HG02571 (cell line): ENCODE results near the gene MGAT2.
A peak's percentile ranks its signal among the peaks of the same experiment; 100 is the strongest.
"Not testable (repeated sequence)": the region's sequence is repeated elsewhere in the genome, so short reads cannot be mapped to it uniquely, and the experiment has no call there.

Experiments used
- ATAC-seq: cut with Tn5 transposase; IDR thresholded peaks from one replicate; pipeline ENCODE4 v1.9.1; 2021; ENCODE audit warnings: mild to moderate bottlenecking, moderate library complexity; ENCODE audit not compliant: unreplicated experiment

The MGAT2 gene

DNA sequence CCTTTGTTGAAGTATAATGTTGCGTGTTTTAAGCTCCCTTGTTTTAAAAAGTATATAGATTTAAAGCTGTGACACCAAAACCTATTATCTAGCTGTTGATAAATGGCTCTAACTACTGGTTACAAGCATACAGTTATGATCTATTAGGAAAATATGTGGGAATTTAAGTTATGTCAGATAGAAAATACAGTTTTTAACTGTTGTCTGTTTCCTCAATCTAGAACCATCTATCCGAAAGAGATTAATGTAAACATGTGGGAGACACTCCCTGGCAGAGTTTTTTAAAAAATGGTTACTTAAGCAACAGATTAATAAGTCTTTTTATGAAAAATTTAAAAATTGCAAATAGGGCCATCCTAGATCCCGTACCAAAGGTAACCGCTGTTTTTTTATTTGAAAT is 8.3 kb upstream of the MGAT2 start:
- ATAC-seq = no peak

DNA sequence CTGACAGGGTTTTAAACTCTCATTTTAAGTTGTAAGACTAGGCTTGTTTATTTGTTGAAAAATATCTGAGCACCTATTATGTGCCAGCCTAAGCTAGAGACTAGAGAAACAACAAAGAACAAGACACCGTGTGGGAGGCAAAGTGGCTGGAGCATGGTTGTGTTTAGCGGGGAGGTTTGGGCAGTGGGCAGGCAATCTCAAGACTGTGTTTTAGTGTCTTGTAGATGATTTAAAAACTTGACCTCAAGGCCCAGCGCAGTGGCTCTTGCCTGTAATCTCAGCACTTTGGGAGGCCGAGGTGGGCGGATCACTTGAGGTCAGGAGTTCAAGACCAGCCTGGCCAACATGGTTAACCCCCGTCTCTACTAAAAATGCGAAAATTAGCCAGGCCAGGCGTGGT is 7.9 kb upstream of the MGAT2 start:
- no peak for ATAC-seq

DNA sequence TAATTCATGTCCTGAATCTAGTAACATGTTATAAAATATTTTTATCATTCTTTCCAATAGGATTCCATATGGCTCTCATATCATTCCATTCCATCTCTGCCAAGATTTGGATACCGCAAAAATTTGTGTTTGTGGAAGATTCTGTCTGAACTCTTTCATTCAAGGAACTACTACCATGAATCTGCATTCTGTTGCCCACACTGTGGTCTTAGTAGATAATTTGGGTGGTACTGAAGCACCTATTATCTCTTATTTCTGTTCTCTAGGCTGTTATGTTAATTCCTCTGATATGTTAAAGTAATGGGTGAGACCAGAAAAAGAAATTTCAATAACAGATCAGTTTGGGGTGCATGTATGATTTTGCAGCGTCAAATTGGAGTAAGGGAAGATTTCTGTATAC is 6.4 kb upstream of the MGAT2 start:
- no peak for ATAC-seq

DNA sequence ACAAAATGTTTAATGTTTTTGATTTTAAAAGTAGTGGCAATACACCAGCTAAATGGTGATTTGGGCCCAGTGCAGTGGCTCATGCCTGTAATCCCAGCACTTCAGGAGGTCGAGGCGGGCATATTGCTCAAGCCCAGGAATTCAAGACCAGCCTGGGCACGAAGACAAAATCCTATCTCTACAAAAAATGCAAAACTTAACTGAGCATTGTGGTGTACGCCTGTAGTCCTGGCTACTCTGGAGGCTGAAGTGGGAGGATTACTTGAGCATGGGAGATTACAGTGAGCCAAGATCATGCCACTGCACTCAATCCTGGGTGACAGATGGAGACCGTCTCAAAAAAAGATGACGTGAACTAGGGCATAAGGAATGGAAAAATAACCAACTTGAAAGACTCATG is 4.8 kb upstream of the MGAT2 start:
- ATAC-seq = no peak

DNA sequence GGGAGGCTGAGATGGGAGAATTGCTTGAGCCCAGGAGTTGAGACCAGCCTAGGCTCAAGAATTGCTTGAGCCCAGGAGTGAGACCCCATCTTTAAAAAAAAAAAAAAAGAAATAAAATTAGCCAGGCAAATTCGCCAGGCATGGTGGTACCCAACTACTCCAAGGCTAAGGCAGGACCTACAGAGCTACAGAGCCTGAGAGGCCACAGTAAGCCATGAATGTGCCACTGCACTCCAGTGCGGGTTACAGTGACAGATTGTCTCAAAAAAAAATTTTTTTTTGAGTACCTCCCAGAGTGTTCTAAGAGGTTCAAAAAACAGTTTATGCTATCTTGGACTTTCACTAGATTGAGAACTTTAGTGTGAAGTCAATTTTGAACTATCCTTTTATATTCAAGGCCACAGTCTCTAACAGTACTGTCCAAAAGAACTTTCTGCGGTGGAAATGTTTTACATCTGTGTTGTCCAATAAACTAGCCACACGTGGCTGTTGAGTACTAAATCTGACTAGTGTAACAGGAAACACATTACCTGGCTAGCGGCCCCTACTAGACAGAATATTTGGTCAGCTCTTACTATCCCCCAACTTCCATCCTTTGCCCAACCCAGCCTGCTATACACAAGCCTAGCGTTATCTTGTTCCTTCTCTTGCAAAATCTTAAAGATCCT is 2.6 kb upstream of the MGAT2 start:
- no peak for ATAC-seq

DNA sequence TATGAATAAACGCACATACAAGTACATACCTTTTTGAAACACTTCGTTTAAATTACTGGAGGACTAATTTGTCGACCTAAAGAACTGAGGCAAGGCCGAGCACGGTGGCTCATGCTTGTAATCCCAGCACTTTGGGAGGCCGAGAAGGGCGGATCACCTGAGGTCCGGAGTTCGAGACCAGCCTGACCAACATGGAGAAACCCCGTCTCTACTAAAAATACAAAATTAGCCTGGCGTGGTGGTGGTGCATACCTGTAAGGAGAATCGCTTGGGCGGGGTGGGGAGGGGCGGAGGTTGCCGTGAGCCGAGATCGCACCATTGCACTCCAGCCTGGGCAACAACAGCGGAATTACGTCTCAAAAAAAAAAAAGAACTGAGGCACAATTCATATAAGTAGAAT is 1.3 kb upstream of the MGAT2 start:
- ATAC-seq = not testable (repeated sequence)

DNA sequence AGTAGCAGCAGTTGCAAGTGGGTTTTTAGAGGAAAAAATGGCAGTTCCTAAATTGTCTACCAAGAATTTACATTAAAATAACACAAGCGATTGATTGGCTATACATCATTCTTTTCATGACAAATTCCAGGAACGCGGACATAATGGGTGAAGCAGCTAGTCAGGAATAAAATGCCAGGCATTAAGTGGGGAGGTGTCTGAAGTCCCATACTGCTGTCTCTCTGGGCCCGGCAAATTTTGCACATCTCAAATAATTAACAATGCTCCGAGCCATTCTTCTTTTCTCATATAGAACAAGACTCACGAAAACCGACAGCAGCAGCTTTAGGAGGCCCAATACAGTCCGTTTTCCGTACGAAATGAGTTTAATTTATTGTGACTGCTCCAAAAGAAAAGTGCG is 869 bp upstream of the MGAT2 start:
- ATAC-seq = no peak

DNA sequence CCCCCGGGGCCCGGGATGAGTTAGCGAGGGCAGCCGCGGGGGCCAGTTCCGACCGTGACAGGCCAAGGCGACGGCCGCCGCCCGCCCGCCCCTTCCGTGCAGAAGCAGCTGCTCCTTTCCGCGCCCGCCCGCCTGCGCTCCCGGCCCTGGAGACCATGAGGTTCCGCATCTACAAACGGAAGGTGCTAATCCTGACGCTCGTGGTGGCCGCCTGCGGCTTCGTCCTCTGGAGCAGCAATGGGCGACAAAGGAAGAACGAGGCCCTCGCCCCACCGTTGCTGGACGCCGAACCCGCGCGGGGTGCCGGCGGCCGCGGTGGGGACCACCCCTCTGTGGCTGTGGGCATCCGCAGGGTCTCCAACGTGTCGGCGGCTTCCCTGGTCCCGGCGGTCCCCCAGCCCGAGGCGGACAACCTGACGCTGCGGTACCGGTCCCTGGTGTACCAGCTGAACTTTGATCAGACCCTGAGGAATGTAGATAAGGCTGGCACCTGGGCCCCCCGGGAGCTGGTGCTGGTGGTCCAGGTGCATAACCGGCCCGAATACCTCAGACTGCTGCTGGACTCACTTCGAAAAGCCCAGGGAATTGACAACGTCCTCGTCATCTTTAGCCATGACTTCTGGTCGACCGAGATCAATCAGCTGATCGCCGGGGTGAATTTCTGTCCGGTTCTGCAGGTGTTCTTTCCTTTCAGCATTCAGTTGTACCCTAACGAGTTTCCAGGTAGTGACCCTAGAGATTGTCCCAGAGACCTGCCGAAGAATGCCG is 699 bp downstream of the MGAT2 start:
- ATAC-seq = peak; percentile 28

DNA sequence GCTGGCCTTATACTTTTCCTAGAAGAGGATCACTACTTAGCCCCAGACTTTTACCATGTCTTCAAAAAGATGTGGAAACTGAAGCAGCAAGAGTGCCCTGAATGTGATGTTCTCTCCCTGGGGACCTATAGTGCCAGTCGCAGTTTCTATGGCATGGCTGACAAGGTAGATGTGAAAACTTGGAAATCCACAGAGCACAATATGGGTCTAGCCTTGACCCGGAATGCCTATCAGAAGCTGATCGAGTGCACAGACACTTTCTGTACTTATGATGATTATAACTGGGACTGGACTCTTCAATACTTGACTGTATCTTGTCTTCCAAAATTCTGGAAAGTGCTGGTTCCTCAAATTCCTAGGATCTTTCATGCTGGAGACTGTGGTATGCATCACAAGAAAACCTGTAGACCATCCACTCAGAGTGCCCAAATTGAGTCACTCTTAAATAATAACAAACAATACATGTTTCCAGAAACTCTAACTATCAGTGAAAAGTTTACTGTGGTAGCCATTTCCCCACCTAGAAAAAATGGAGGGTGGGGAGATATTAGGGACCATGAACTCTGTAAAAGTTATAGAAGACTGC is 1.5 kb downstream of the MGAT2 start:
- no peak for ATAC-seq

DNA sequence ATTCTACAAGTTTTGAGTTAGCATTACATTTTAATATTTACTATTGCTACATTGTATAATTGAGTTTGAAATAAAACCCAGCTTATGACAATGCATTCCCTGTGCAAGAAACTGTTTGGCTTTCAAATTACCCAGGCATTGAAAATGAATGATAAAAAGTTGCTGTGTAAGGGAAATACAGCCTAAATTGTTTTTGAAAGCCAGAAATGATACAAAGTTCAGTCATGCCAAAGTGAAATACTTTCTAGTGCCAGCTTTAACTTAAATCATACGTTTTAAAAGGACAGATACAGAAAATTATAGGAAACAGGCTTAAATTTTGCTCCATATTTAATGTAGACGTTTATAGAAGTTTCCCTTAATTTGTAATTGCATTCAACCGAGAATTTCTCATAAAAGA is 2.8 kb downstream of the MGAT2 start:
- no peak for ATAC-seq

DNA sequence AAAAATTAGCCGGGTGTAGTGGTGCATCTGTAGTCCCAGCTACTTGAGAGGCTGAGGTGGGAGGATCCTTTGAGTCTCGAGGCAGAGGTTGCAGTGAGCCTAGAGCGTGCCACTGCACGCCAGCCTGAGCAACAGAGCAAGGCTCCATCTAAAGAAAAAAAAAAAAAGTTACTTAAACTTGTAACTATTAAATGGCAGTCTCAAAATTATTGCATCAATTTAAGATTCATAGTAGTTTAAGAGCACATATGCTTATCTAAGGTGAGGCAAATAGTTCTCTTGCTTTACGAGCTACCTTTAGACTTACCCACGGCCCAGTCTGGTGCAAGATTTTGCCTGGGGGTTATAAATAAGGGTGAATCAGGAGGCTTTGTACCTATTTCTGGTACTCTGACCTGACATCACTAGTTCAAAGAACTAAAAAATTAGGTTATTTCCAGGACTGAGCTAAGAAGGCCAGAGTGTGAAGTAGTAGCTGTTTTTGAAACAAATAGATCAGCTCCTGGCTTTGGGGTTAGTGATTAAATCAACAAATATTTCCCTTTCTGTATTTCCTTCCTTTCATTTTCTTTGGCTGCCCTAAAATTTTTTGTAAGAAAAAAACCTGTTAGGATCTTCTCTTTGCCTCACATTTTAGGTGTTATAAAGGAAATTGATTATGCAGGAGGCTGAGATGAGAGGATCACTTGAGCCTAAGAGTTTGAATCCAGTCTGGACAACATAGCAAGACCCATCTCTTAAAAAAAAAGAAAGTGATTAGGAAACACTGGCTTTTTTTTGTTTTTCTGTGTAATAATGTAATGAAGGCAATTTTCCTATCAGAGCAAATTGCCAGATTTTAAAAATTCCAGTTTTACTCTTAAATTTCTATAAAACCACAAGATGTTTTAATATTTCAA is 3.6 kb downstream of the MGAT2 start:
- ATAC-seq = no peak

DNA sequence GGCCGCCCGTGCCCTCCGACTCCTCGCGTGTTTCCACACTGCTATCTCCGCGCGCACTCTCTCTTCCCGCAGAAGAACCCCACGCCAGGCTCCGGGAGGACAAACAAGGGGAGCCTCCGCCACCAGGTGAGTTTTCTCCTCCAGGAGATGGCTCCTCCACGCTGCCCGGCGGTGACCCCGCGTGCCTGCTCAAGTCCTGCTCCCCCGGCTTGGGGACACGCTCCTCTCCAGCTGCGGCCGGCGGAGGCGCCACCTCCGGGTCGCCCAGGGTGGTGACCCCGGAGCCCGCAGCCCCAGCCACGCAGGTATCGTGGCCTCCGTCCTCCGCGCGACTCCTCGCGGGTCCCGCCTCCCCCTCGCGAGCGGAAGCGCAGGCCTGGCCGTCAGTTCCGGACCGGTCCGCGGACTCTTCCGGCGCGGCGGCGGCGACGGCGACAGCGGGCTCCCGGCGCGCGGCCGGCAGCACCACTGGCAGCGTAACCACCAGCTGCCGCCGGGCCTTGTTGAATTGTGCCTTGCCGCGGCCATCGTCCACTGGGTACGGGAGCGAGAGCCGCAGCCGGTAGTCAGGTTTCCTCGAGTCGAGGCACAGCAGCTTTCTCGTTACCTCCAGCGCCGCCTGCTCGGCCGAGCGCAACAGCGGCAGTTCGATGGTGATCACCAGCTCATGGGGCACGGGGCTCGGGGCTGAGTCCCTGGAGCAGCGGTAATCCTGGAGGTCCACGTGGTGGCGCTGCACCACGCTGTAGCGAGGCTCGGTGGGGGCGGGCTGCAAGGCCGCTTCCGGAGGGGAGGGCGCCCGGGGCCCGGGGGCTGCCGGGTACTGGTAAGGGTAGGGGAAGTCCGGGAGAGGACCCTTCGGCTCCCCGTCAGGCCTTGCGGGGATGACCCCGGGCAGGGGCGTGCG is 13.3 kb downstream of the MGAT2 start:
- ATAC-seq = peak; percentile 73

DNA sequence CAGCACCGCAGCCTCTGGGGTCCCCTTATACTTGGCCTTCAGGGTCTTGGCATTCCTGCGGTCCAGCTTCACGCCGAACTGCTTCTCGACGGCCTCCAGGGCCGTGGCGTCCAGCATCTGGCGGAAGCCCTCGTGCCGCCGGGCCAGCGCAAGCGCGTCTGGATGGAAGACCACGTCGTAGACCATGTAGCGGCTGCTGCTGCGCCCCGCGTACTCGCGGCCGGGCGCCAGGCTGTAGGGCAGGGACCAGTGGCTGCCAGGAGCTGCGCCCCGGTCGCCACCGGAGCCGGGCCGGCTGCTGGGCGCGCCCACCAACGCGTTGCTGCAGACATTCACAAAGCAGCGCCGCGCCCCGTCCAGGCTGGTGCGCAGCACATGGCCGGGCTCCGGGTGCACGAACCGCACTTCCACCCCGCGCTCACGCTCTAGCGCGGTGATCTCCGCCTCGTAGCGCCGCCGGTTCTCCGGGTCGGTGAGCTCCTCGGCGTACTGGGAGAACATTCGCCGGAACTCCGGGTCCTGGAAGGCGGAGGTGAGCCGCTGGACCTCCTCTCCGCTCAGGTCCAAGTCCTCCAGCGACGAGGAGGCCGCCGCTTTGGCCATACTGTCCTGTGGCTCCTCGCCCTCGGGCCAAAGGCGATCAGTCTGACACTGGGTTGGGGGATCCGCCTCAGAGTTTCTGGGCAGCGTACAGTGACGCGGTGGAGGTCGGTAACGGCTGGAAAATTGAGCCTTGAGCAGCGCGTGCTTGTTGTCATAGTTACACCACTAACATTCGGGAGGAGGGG is 14.1 kb downstream of the MGAT2 start, which contains the start of gene DNAAF2:
DNAAF2 (minus strand) TSS at position 698 of the 788 bp plus-strand sequence; CDS start at position 603, 95 bp downstream.
- peak; percentile 32 for ATAC-seq

DNA sequence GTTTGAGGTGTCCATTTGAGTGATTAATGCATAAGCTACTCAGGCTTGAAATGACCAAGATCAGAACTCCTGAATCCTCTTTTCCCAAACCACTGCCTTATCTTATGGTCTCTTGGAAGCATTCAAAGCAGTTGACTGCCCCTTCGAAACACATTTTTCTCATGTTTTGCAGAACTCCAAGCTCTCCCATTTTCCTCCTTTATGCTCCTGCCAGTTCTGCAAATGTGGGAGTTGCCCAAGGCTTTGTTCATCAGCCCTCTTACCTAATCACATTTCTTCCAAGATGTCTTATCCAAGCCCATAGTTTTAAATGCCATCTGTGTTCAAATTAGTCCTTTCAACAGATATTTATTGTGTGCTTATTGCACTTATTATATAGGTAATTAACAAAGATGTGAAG is 16.3 kb downstream of the MGAT2 start:
- ATAC-seq = no peak

DNA sequence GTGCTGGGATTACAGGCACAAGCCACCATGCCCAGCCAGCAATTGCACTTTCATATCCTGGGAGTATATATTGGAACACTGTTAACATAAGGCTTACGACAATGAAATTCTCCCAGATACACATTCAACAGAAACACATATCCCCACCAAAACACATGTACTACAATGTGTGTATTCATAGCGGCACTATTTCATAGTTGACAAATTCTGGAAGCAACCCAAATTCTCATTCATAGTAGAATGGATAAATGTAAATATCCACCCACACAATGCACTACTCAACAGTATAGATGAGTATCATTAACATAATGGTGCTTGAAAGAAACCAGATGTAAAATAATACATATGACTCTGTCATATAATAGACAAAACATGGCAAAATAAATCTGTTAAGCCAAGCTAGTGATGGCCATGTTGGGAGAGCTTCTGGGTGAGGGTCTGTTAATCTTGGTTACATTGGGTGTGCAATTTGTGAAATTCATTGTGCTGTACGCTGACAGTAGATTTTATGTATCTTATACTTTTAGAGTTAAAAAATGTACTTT is 17.0 kb downstream of the MGAT2 start:
- ATAC-seq = no peak

DNA sequence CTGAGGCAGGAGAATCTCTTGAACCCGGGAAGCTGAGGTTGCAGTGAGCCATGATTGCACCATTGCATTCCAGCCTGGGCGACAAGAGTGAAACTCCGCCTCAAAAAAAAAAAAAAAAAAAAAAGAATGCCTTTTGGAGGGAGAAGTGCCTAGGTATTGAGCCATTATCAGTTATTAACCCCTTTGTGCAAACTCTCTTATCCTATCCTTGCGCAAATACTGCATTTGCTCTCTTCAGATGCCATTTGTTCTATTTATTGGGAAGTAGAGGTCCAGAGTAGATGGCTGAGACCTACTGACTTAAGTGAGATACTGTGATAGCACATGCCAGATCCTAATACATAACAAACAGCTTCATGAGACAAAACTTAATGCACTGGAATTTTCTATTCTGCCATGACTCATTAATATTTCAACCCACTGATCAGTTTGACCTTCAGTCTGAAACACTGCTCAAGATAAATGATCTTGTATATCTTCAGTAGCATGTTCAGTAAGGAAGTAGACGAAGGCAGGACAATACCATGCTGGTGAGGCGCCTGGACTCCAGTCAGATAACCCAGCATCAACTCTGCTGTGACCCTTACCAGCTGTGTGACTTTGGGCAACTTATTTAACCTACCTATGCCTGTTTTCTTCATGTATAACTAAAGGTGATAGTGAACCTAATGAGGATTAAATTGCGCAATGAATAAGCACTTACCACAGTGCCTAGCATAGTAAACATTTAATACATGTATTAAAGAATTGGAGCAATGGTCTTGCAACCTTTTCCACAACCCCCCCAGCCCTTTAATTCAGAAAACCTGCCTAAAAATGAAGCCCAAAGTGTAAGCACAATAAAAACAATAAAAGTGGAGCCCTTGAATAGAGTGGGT is 20.2 kb downstream of the MGAT2 start:
- ATAC-seq = no peak

DNA sequence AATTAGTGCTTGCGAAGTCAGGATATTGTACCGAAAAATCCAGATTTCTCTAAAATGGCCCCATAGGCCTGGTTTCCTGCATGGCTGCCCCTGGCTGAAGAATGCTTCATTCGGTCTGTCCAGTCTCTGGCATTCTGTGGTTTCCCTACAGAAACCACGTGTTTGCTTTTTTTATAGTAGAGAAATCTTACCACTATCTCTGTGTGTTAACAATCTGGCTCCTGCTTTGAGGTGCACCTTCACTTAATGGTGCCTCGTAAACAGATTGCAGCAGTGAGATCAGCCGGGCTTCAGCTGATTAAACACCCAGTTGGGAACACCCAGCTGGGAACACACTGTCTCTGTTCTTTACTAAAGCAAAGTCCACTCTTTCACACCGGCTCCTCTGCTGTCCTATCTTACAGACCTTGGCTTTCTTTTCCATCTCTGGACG is 21.1 kb downstream of the MGAT2 start:
- ATAC-seq = no peak

DNA sequence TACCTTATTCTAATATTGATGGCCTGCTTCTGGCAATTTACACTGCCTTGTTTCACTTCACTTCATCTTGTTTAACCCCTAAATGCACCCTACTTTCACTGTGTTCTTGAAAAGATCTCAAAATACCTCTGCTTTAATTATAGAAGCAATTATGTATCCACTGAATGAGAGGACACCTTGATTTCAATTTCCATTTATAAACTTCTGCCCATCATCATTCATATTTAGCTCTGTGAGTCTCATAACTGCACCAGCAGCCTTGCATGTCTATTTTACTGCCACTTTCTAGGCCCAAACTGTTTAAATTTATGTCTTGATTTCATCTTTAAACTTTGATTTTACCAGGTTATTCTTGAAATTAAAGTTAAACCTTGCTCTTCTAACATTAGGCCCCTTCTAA is 21.6 kb downstream of the MGAT2 start:
- no peak for ATAC-seq
